ENCODE results near the gene CHIA.

The CHIA gene

DNA sequence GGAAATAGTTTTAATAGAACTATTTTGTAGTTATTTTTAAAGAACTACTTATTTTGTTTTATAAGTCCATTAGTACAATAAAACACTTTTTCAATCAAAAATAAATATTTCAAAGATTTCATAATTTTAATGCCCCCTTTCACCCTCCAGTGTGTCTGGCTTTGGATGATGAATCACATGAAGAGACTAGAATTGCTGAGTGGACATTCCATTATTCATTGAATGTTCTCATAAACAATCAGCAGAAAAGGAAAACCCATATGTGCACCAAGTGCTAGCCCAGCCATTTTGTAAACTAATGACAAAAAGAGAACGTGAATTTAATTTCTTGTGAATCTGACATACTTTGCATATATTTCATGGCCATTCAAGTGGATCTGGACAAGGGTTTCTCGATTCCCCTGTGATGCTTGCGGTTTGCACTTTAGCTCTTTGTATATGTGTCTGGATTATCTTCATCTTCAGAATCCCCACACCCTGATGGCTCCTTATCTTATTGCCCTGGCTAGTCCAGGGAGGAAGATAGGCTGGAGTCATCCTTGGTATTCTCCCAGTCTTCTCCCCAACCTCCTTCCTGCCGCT is 20.7 kb upstream of the CHIA start:
- Histone ChIP-seq H3K9ac (ENCODE audit: low read length) (no peak overlapping the region), H3K27ac (ENCODE audit: low read length) (no peak overlapping the region), H4K20me1 (ENCODE audit: insufficient read depth, low read length) (no peaks in the 10 kb centered on the region), H3K9me2 (replicated peaks; ENCODE audit: insufficient read depth, low read length) (no peaks in the 10 kb centered on the region), H3K4me1 (ENCODE audit: low read length) (no peaks in the 10 kb centered on the region), H3K4me2 (ENCODE audit: low read depth, low read length) (no peak overlapping the region), H3F3A (ENCODE audit: insufficient read depth, low read length) (no peaks in the 10 kb centered on the region), H3K27me3 (replicated peaks; ENCODE audit: insufficient read depth, low read length) (no peaks in the 10 kb centered on the region), H3K36me3 (replicated peaks; ENCODE audit: insufficient read depth, low read length) (no peaks in the 10 kb centered on the region), H2AFZ (ENCODE audit: low read length) (no peak overlapping the region), H3K79me2 (ENCODE audit: low read length) (no peaks in the 10 kb centered on the region), H3K4me3 (ENCODE audit: low read length) (no peak overlapping the region), H3K9me3 (replicated peaks; ENCODE audit: insufficient read depth, low read length) (no peaks in the 10 kb centered on the region)
- DNase-seq = no peak
- TF ChIP-seq, protein P1, sequence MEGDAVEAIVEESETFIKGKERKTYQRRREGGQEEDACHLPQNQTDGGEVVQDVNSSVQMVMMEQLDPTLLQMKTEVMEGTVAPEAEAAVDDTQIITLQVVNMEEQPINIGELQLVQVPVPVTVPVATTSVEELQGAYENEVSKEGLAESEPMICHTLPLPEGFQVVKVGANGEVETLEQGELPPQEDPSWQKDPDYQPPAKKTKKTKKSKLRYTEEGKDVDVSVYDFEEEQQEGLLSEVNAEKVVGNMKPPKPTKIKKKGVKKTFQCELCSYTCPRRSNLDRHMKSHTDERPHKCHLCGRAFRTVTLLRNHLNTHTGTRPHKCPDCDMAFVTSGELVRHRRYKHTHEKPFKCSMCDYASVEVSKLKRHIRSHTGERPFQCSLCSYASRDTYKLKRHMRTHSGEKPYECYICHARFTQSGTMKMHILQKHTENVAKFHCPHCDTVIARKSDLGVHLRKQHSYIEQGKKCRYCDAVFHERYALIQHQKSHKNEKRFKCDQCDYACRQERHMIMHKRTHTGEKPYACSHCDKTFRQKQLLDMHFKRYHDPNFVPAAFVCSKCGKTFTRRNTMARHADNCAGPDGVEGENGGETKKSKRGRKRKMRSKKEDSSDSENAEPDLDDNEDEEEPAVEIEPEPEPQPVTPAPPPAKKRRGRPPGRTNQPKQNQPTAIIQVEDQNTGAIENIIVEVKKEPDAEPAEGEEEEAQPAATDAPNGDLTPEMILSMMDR (IDR thresholded peaks at IDR 0.05; ENCODE audit: low read length) = no peak
- no peak for TF ChIP-seq EZH2 (optimal IDR thresholded peaks at IDR 0.05; ENCODE audit: low read depth, low read length)
- no peak for TF ChIP-seq EZH2phosphoT487 (IDR thresholded peaks at IDR 0.05; ENCODE audit: low read length)

DNA sequence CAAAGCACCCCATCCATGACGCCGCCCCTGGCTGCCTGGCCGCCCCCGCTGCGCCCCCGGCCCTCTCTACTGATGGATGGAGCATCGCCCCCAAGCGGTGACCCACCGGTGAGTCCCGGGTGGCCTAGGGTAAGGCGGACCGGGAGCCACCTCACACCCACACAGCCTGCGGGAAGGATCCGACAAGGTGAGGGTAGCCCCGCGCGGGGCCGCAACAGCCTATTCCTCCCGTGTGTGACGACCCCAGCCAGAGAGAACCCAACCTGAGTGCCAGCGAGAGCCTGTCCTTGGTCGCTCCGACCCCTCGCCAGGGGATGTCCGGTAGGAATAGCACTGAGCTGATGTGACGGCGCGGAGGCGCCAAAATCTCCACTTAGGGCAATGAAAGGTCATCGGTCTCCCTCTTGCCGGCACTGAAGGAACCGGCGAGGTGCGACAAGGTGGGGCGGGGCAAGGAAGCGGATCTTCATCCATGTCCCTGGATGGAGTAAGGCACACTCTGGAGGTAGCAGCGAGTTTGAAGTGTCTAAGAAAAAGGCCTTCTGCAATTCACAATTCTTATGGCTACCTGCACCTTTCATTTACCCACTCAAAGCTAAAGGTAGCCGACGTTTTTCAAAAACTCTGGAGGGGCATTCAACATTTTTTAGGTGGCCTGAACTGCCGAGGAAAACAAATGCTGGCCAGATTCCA is 19.7 kb upstream of the CHIA start:
- no peak overlapping the region for H3K4me2 ChIP-seq (ENCODE audit: low read depth, low read length)
- H2AFZ ChIP-seq (ENCODE audit: low read length) = no peak overlapping the region
- H3F3A ChIP-seq (ENCODE audit: insufficient read depth, low read length) = no peaks in the 10 kb centered on the region
- TF ChIP-seq EZH2 (optimal IDR thresholded peaks at IDR 0.05; ENCODE audit: low read depth, low read length) (no peak), EZH2phosphoT487 (IDR thresholded peaks at IDR 0.05; ENCODE audit: low read length) (no peak)
- TF ChIP-seq, protein P1 (IDR thresholded peaks at IDR 0.05; ENCODE audit: low read length) = no peak
- no peaks in the 10 kb centered on the region for H3K27me3 ChIP-seq (replicated peaks; ENCODE audit: insufficient read depth, low read length)
- no peaks in the 10 kb centered on the region for H3K9me2 ChIP-seq (replicated peaks; ENCODE audit: insufficient read depth, low read length)
- no peak overlapping the region for H3K4me3 ChIP-seq (ENCODE audit: low read length)
- no peak overlapping the region for H3K9ac ChIP-seq (ENCODE audit: low read length)
- H3K79me2 ChIP-seq (ENCODE audit: low read length) = no peaks in the 10 kb centered on the region
- DNase-seq = no peak
- no peaks in the 10 kb centered on the region for H3K36me3 ChIP-seq (replicated peaks; ENCODE audit: insufficient read depth, low read length)
- H3K4me1 ChIP-seq (ENCODE audit: low read length) = no peaks in the 10 kb centered on the region
- H3K9me3 ChIP-seq (replicated peaks; ENCODE audit: insufficient read depth, low read length) = no peaks in the 10 kb centered on the region
- no peaks in the 10 kb centered on the region for H4K20me1 ChIP-seq (ENCODE audit: insufficient read depth, low read length)
- H3K27ac ChIP-seq (ENCODE audit: low read length) = no peak overlapping the region

DNA sequence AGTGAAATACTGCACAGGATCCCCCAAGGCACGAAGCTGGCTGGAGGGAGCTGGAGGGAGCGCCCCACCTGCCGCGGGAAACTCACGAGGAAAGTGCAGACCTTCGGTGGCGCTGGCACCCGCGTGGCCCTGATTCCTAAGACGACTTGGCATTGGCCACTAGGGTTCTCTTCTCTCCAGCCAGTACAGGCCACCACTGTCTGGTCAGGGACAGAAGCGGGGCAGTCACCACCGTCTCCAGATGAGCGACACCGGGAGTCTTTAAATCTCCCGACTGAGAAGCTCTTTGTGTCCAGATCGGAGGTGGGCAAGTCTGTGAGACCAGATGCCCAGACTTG is 19.2 kb upstream of the CHIA start:
- no peak overlapping the region for H3K4me2 ChIP-seq (ENCODE audit: low read depth, low read length)
- TF ChIP-seq EZH2phosphoT487 (IDR thresholded peaks at IDR 0.05; ENCODE audit: low read length) (no peak), EZH2 (optimal IDR thresholded peaks at IDR 0.05; ENCODE audit: low read depth, low read length) (no peak)
- TF ChIP-seq, protein P1 (IDR thresholded peaks at IDR 0.05; ENCODE audit: low read length) = no peak
- no peak overlapping the region for H3K27ac ChIP-seq (ENCODE audit: low read length)
- no peaks in the 10 kb centered on the region for H3K36me3 ChIP-seq (replicated peaks; ENCODE audit: insufficient read depth, low read length)
- H3K27me3 ChIP-seq (replicated peaks; ENCODE audit: insufficient read depth, low read length) = no peaks in the 10 kb centered on the region
- no peaks in the 10 kb centered on the region for H3K9me3 ChIP-seq (replicated peaks; ENCODE audit: insufficient read depth, low read length)
- no peaks in the 10 kb centered on the region for H3K9me2 ChIP-seq (replicated peaks; ENCODE audit: insufficient read depth, low read length)
- no peak overlapping the region for H3K4me3 ChIP-seq (ENCODE audit: low read length)
- H4K20me1 ChIP-seq (ENCODE audit: insufficient read depth, low read length) = no peaks in the 10 kb centered on the region
- DNase-seq = no peak
- H2AFZ ChIP-seq (ENCODE audit: low read length) = no peak overlapping the region
- no peaks in the 10 kb centered on the region for H3K79me2 ChIP-seq (ENCODE audit: low read length)
- H3F3A ChIP-seq (ENCODE audit: insufficient read depth, low read length) = no peaks in the 10 kb centered on the region
- no peaks in the 10 kb centered on the region for H3K4me1 ChIP-seq (ENCODE audit: low read length)
- no peak overlapping the region for H3K9ac ChIP-seq (ENCODE audit: low read length)
